ENCODE results near the gene ESR1.
A peak's percentile ranks its signal among the peaks of the same experiment; 100 is the strongest.

DNA sequence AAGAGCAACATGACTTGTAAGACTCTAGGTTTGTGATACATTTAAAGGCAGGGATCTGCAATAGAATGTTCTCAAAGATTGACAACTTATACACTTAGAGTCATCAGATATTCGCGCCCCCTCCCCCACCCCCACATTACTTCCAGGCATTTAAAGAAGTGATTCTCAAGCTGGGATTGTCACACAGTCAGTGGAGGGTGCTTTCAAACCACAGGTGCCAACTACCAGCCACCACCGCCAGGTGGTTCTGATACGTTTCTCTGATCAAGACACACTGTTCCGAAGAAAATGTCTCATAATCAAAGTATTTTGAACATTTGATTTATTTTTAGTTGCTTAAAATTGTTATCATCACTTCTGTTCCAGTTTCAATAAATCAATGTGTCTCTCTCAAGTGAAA, 357.5 kb downstream of the ESR1 start:
- TF ChIP-seq POLR2A (conservative IDR thresholded peaks at IDR 0.05) (no peak), HDGF (IDR thresholded peaks at IDR 0.05) (no peak), EZH2 (IDR thresholded peaks at IDR 0.05; ENCODE audit: borderline replicate concordance, low read depth, low read length) (no peak), SIN3A (IDR thresholded peaks at IDR 0.05; ENCODE audit: borderline replicate concordance in 2 of 2, control insufficient read depth in 1 of 2, low read depth in 2 of 2, low read length in 2 of 2) (no peak), ZNF24 (IDR thresholded peaks at IDR 0.05) (no peak), JUN (IDR thresholded peaks at IDR 0.05; ENCODE audit: borderline replicate concordance, low read depth, low read length) (no peak), JUN (CRISPR knock-in tag; IDR thresholded peaks at IDR 0.05; ENCODE audit: borderline replicate concordance) (no peak), MAFK (IDR thresholded peaks at IDR 0.05; ENCODE audit: low read length) (no peak)
- TF ChIP-seq, protein P1, sequence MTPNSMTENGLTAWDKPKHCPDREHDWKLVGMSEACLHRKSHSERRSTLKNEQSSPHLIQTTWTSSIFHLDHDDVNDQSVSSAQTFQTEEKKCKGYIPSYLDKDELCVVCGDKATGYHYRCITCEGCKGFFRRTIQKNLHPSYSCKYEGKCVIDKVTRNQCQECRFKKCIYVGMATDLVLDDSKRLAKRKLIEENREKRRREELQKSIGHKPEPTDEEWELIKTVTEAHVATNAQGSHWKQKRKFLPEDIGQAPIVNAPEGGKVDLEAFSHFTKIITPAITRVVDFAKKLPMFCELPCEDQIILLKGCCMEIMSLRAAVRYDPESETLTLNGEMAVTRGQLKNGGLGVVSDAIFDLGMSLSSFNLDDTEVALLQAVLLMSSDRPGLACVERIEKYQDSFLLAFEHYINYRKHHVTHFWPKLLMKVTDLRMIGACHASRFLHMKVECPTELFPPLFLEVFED (CRISPR knock-in tag; conservative IDR thresholded peaks at IDR 0.05) = no peak
- TF ChIP-seq, protein P2, sequence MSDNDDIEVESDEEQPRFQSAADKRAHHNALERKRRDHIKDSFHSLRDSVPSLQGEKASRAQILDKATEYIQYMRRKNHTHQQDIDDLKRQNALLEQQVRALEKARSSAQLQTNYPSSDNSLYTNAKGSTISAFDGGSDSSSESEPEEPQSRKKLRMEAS (CRISPR knock-in tag; IDR thresholded peaks at IDR 0.05) = no peak
- TF ChIP-seq, protein P3, sequence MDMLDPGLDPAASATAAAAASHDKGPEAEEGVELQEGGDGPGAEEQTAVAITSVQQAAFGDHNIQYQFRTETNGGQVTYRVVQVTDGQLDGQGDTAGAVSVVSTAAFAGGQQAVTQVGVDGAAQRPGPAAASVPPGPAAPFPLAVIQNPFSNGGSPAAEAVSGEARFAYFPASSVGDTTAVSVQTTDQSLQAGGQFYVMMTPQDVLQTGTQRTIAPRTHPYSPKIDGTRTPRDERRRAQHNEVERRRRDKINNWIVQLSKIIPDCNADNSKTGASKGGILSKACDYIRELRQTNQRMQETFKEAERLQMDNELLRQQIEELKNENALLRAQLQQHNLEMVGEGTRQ (CRISPR knock-in tag; IDR thresholded peaks at IDR 0.05) = no peak
- TF ChIP-seq, protein P4, sequence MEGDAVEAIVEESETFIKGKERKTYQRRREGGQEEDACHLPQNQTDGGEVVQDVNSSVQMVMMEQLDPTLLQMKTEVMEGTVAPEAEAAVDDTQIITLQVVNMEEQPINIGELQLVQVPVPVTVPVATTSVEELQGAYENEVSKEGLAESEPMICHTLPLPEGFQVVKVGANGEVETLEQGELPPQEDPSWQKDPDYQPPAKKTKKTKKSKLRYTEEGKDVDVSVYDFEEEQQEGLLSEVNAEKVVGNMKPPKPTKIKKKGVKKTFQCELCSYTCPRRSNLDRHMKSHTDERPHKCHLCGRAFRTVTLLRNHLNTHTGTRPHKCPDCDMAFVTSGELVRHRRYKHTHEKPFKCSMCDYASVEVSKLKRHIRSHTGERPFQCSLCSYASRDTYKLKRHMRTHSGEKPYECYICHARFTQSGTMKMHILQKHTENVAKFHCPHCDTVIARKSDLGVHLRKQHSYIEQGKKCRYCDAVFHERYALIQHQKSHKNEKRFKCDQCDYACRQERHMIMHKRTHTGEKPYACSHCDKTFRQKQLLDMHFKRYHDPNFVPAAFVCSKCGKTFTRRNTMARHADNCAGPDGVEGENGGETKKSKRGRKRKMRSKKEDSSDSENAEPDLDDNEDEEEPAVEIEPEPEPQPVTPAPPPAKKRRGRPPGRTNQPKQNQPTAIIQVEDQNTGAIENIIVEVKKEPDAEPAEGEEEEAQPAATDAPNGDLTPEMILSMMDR (IDR thresholded peaks at IDR 0.05 in 2 of 3, conservative IDR thresholded peaks at IDR 0.05 in 1 of 3; ENCODE audit: insufficient read depth in 2 of 3, low read depth in 1 of 3, low read length in 3 of 3) = peak in 1 of 3 experiments; percentile 16; a peak in 1 of 6 replicates
